ENCODE measurements around the gene CYB5R3.
"Not testable (repeated sequence)": the region's sequence is repeated elsewhere in the genome, so short reads cannot be mapped to it uniquely, and the experiment has no call there.

GRCh38 chr22:42570580-42570979 lies 78.6 kb downstream of the CYB5R3 start:
- not testable (repeated sequence) for TF ChIP-seq ZNF274 (IDR thresholded peaks at IDR 0.05; ENCODE audit: low read depth, low read length); YY1 (IDR thresholded peaks at IDR 0.05; ENCODE audit: insufficient read depth, insufficient read length); SUZ12 (IDR thresholded peaks at IDR 0.05; ENCODE audit: extremely low read depth, insufficient read depth, insufficient read length)

Data from NT2/D1 (cell line).